Left cardiac atrium (tissue), 4 donors: Measurements from ENCODE around the gene FBXO4. TPM values are rescaled to one million over a fixed set of nuclear protein-coding genes. Genes with fewer than 3 reads are reported as not detected.
A peak's percentile ranks its signal among the peaks of the same experiment; 100 is the strongest.

ENCODE experiments used
- ATAC-seq, 2 donors: fragments of 200-7000 bp; cut with Tn5 transposase; one replicate each; pipeline ENCODE4 v1.9.1; 2020; ENCODE audit warnings: mild to moderate bottlenecking in 2 of 2, moderate library complexity in 2 of 2
- DNase-seq: peaks from one replicate; pipeline ENCODE4 v3.0.0-alpha.2; 2020
- intact Hi-C, 2 donors: fragments of 100-400 bp; cut with DNase I; formaldehyde crosslinking; loops; one replicate each; pipeline versions ENCODE4 v1.14.1 to v1.15.1; 2022 to 2023
- long read RNA-seq: library from polyadenylated mRNA; unstranded; transcript quantifications from one replicate; pipeline ENCODE4 v2.0.0, GENCODE V29; 2021
- total RNA-seq, 2 donors: library from RNA; stranded (reverse); fragmentation: NEBNext Ultra II Directional; extraction: Animal tissue kit (Norgen Biotek cat#: 25700); gene quantifications; one replicate each; pipeline ENCODE4 v1.2.1, GENCODE V29; 2021
- donor health status: DM: no; HTN: yes; CAD: no.
- donor health status: DM: no; HTN: yes; CAD: no; lungs with severe emphysema.
- donor health status: DM: yes; HTN: yes; CAD: no.
- donor health status: Dilated cardiomyopathy.

Gene FBXO4
- 1 to 10 TPM; 6.0 to 6.6 TPM for total RNA-seq
- long read RNA-seq, transcript FBXO4-201 (7 exons, 1,682 nt) = major isoform, 6 of 7 reads
- long read RNA-seq, partial matches to known transcripts = 0 of 7 reads
- long read RNA-seq, other reads (novel, unspliced or antisense) = 1 of 7 reads

DNA sequence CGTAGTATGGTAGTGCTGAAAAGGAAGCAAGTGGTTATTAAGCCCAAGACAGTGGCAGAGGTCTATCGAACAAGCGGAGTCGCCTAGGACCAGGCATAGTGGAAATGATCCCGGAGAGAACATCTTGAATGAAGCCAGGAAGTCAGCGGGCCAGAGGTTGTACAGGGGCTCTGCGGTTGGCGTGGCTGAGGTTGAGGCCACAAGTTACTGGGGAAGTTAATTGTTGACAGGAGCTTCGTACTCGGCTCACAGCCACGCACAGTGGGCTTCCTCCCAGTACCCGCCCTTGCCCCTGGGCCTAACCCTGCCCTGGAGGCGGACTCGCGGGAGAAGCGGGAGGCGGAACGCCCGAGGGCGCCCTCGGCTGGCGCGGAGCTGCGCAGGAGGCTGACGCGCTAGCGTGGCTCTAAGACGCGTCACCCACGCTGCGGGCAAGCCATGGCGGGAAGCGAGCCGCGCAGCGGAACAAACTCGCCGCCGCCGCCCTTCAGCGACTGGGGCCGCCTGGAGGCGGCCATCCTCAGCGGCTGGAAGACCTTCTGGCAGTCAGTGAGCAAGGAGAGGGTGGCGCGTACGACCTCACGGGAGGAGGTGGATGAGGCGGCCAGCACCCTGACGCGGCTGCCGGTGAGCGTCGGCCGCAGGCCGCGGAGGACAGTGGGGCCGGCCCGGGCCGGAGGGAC lies at the start of gene FBXO4:
Gene FBXO4 (plus strand): TSS at position 410 of the 683 bp plus-strand sequence. CDS start 29 bp downstream, at position 439.
- DNase-seq (peak; percentile 93), ATAC-seq (peak; percentile 99)
- intact Hi-C loops = loop anchor here (5.0 to 10.0 kb wide), 2 partner anchors 60 to 68 kb away; no protein-coding TSS in a partner anchor

- intact Hi-C loops = no loop called here
- no peak for ATAC-seq
- DNase-seq = no peak
Measured at GRCh38 chr5:41876678-41877077, 48.4 kb upstream of the FBXO4 start.

DNA sequence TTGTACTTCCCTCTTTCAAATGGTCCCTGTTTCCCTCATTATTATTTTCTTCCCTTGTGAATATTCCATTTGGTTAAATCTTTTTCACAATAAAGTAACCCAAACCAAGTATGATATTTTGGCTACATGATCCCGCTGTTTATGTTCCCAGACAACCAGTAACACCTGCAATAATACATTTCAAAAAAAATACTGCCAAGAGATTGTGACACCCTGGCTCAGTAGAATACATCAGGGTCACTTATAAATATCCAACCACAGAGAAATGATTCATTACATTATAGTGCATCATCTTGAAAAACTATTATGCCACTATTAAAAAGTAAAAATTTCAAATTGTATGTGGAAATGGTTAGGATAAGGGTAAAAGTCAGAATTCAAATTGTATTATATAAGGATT lies 47.7 kb upstream of the FBXO4 start:
- intact Hi-C loops = no loop called here
- DNase-seq = no peak
- no peak for ATAC-seq

- intact Hi-C loops = no loop called here
- DNase-seq (no peak), ATAC-seq (no peak)
Measured at GRCh38 chr5:41878173-41878572, 46.9 kb upstream of the FBXO4 start.

- no peak for ATAC-seq
- intact Hi-C loops = no loop called here
- DNase-seq = no peak
Measured at GRCh38 chr5:41878643-41879478, 46.2 kb upstream of the FBXO4 start.

- intact Hi-C loops = no loop called here
- DNase-seq (no peak), ATAC-seq (no peak)
Measured at GRCh38 chr5:41882765-41883164, 42.3 kb upstream of the FBXO4 start.

DNA sequence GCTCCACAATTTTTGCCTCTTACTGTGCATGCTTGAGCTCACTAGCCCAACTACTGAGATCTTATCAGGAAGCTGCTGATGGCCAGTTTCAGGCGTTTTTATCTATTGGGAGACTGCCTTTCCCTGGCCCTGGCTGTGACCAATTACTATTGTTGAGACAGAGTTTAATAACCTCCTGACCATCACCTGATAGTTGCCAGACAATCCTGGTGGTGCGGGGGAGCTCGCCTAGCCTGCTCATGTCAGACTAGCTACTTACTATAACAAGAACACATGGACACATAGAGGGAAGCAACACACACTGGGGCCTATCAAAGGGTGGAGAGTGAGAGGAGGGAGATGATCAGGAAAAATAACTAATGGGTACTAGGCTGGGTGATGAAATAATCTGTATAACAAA lies 41.8 kb upstream of the FBXO4 start:
- no peak for ATAC-seq
- intact Hi-C loops = no loop called here
- DNase-seq = no peak

- intact Hi-C loops = no loop called here
- DNase-seq (no peak), ATAC-seq (no peak)
Measured at GRCh38 chr5:41883936-41884335, 41.1 kb upstream of the FBXO4 start.

GRCh38 chr5:41885286-41885685 lies 39.8 kb upstream of the FBXO4 start:
- ATAC-seq = no peak

DNA sequence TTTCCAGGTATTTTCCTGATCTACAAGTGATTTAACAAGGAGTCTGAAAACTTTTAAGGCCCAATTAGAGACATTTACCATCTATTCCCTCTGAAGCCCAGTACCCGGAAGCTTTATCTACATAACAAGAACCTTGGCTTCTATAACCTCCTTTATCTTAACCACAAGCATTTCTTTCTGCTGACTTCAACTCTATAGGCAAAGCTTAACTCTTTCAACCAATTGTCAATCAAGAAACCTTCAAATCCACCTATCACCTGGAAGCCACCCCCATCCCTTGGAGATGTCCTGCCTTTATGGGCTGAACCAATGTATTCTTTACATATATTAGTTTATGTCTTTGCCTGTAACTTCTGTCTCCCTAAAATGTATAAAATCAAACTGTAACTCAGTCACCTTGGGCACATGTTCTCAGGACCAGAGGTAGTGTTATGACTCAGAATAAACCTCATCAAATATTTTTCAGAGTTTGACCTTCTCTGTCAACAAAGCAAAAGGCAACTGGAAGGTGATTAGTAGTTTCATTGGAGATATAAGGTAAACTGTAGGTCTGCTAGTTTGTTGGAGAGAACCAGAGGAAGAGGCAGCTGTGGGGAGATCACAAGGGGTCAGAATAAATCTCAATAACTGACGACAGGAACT lies 33.9 kb upstream of the FBXO4 start:
- no peak for DNase-seq
- no peak for ATAC-seq
- intact Hi-C loops = no loop called here

More at GRCh38 chr5:41885286-41885685, 39.8 kb upstream of the FBXO4 start:
- intact Hi-C loops = no loop called here
- no peak for DNase-seq

DNA sequence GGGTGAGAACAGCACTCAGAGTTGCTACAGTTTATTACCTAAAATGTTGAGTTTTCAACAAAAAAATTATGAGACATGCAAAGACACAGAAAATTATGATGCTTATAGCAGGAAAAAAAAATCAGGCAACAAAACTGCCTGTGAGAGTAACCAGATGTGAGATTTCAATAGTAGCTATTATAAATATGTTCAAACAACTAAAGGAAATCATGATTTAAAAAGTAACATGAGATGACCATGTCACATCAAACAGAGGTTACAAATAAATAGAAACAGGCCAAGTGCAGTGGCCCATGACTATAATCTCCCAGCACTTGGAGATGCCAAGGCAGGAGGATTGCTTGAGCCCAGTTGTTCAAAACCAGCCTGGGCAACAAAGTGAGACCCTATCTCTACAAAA lies 33.0 kb upstream of the FBXO4 start:
- intact Hi-C loops = no loop called here
- DNase-seq (no peak), ATAC-seq (no peak)

GRCh38 chr5:41893074-41893851 lies 31.8 kb upstream of the FBXO4 start:
- ATAC-seq (no peak), DNase-seq (no peak)
- intact Hi-C loops = no loop called here

DNA sequence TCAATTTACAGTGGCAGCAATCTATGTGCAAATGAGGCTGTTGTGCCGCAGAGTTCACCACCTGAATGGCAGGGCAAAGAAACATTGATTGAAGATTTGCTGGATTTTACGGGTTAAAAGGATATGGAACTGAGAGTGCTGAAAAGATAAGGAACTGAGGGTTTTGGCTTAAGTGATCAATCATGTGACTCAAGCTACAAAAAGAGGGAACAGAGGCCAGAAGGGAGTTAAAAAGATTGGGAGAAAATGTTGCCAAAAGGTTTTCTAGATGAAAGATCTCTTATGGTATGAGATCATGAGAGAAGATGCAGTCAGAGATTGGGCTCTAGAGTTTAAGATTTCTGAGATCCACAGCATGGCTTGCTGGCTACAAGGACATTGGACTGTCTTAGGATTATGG lies 28.9 kb upstream of the FBXO4 start:
- ATAC-seq (no peak), DNase-seq (no peak)
- intact Hi-C loops = no loop called here

GRCh38 chr5:41903382-41903891 lies 21.6 kb upstream of the FBXO4 start:
- intact Hi-C loops = loop anchor here in 1 of 2 donors (10.0 kb wide), 1 partner anchor 49 kb away; no protein-coding TSS in a partner anchor
- no peak for ATAC-seq
- no peak for DNase-seq

GRCh38 chr5:41903892-41904799 lies 20.9 kb upstream of the FBXO4 start, which contains the start of gene RIMOC1:
Gene RIMOC1 (plus strand): TSS chr5:41904344. CDS start chr5:41904368, 24 bp downstream.
- DNase-seq (peak; percentile 98), ATAC-seq (peak; percentile 99)
- intact Hi-C loops = loop anchor here in 1 of 2 donors (10.0 kb wide), 1 partner anchor 49 kb away; no protein-coding TSS in a partner anchor

GRCh38 chr5:41906151-41906550 lies 18.9 kb upstream of the FBXO4 start:
- DNase-seq (no peak), ATAC-seq (no peak)
- intact Hi-C loops = loop anchor here in 1 of 2 donors (5.0 to 10.0 kb wide), 2 partner anchors 34 to 51 kb away; partner anchors contain the start of gene OXCT1

DNA sequence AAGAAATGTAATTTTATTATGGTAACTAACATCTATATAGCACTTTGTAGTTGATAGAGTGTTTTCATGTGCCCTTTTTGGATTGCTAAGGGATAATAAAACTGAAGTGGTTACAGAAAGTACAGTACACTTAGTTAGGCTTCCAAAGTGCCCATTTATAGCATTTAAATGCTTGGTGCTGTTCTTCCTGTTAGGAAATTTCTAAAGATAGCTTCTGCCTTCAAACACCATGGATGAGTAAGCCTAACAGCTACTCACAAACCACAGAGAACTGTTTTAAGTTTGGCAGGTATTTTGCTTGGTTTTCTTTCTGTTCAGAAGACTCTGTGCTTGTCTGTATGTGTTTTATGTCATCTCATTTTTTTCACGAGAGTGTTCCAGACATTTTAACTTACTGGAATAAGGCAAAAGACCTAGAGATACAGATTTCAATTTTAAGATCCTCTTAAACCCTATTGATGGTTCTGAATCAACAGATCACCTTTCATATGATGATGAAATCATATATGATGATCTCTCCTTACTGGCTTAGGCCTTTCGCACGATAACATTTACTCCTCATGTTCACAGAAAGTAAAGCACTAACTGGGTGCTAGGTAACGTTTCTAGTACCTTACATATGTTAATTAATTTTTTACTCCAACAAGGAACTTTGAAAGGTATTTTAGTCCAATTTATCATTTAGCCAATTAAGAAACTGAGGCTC lies 16.6 kb upstream of the FBXO4 start:
- ATAC-seq (no peak), DNase-seq (no peak)
- intact Hi-C loops = loop anchor here in 1 of 2 donors (5.0 to 10.0 kb wide), 2 partner anchors 36 to 54 kb away; partner anchors contain the start of gene OXCT1
